Endothelial cell of umbilical vein (primary cell): ENCODE measurements around the gene SCD. TPM values are rescaled to one million over a fixed set of nuclear protein-coding genes. Genes with fewer than 3 reads are reported as not detected.

Source experiments
- BruUV-seq: library from RNA; stranded (reverse); fragments of 400-500 nt; replicated peaks from 2 replicates; lab custom pipeline; 2021; lab: Mats Ljungman, UMichigan
- CTCF ChIA-PET: fragments of 300-600, 350-600 bp; sonication (Branson Sonifier 250); formaldehyde crosslinking; loops from one replicate; lab custom pipeline; 2021; ENCODE audit warnings: antibody characterized with exemption, inconsistent platforms; lab: Charles Lee
- POLR2A ChIA-PET: fragments of 300-600, 350-600 bp; sonication (Branson Sonifier 250); formaldehyde crosslinking; loops from one replicate; lab custom pipeline; 2021; ENCODE audit warnings: antibody characterized with exemption, inconsistent platforms; lab: Charles Lee
- DNase-seq: peaks from one replicate; pipeline ENCODE4 v3.0.0-alpha.2; 2011; ENCODE audit warnings: low read depth, low spot score
- FAIRE-seq: peaks from 2 replicates; lab custom pipeline; 2011; peaks lifted over from hg19 to GRCh38; lab: Jason Lieb, UNC
- H2AFZ ChIP-seq: 2 replicates; pipeline ENCODE4 v1.6.0; 2012; ENCODE audit warnings: low read depth, low read length, control low read depth, inconsistent platforms
- H3K27ac ChIP-seq: 2 replicates; pipeline ENCODE4 v1.5.1; 2011; ENCODE audit warnings: low read depth, mild to moderate bottlenecking, control low read depth, low read length, moderate library complexity; ENCODE audit not compliant: insufficient read depth
- H3K27me3 ChIP-seq, 2 experiments: 2 replicates each; pipeline versions ENCODE4 v1.6.0 to v1.6.1; 2011; ENCODE audit warnings: low read length in 2 of 2, mixed read lengths in 1 of 2; ENCODE audit not compliant: control insufficient read depth in 2 of 2, insufficient read depth in 2 of 2
- H3K36me3 ChIP-seq, 2 experiments: 2 replicates in 1 of 2; 3 replicates in 1 of 2; pipeline ENCODE4 v1.5.1; 2011; ENCODE audit warnings: low read length in 2 of 2, mild to moderate bottlenecking in 1 of 2, moderate library complexity in 1 of 2; ENCODE audit not compliant: control insufficient read depth in 2 of 2, insufficient read depth in 2 of 2; ENCODE audit errors: extremely low read depth in 1 of 2
- H3K4me1 ChIP-seq: 3 replicates; pipeline ENCODE4 v1.5.1; 2011; ENCODE audit warnings: mild to moderate bottlenecking, low read length; ENCODE audit not compliant: control insufficient read depth, insufficient read depth; ENCODE audit errors: extremely low read depth
- H3K4me2 ChIP-seq: 2 replicates; pipeline ENCODE4 v1.6.1; 2011; ENCODE audit warnings: low read length, control low read depth, mixed read lengths; ENCODE audit not compliant: insufficient read depth
- H3K4me3 ChIP-seq, 3 experiments: fragments of 200-600 bp in 1 of 3; sonication (generic), shearing (Covaris generic) in 1 of 3; replicated peaks in 1 of 3; 2 replicates each; pipeline ENCODE4 v1.5.1; 2011 to 2016; ENCODE audit warnings: control low read depth in 3 of 3, low read length in 3 of 3, mild to moderate bottlenecking in 2 of 3, inconsistent platforms in 1 of 3, low read depth in 1 of 3, moderate library complexity in 1 of 3; ENCODE audit not compliant: insufficient read depth in 1 of 3
- H3K79me2 ChIP-seq: 2 replicates; pipeline ENCODE4 v1.6.0; 2012; ENCODE audit warnings: low read length, inconsistent platforms; ENCODE audit not compliant: control insufficient read depth, insufficient read depth
- H3K9ac ChIP-seq: replicated peaks from 2 replicates; pipeline ENCODE3; 2011; ENCODE audit warnings: low read length, control low read depth; ENCODE audit not compliant: insufficient read depth; ENCODE audit errors: extremely low read depth
- H3K9me1 ChIP-seq: replicated peaks from 3 replicates; pipeline ENCODE4 v1.6.0; 2011; ENCODE audit warnings: mild to moderate bottlenecking, low read length; ENCODE audit not compliant: control insufficient read depth, insufficient read depth; ENCODE audit errors: extremely low read depth
- H3K9me3 ChIP-seq: replicated peaks from 2 replicates; pipeline ENCODE4 v1.5.1; 2012; ENCODE audit warnings: low read length, inconsistent platforms; ENCODE audit not compliant: control insufficient read depth, insufficient read depth
- H4K20me1 ChIP-seq: replicated peaks from 2 replicates; pipeline ENCODE3; 2011; ENCODE audit warnings: mild to moderate bottlenecking, low read length; ENCODE audit not compliant: control insufficient read depth, insufficient read depth; ENCODE audit errors: extremely low read depth
- EZH2 ChIP-seq: IDR thresholded peaks from 2 replicates; pipeline ENCODE4 v1.6.1; 2012; ENCODE audit warnings: borderline replicate concordance, low read depth, mild to moderate bottlenecking, moderate library complexity, low read length, inconsistent platforms; ENCODE audit not compliant: severe bottlenecking
- FOS ChIP-seq: IDR thresholded peaks from 2 replicates; pipeline ENCODE4 v1.6.1; 2011; ENCODE audit warnings: mild to moderate bottlenecking, low read length, moderate library complexity, borderline replicate concordance; ENCODE audit not compliant: insufficient read depth
- GATA2 ChIP-seq: IDR thresholded peaks from 2 replicates; pipeline ENCODE4 v1.7.0; 2011; ENCODE audit warnings: low read depth, mild to moderate bottlenecking, moderate library complexity, mixed read lengths, low read length; ENCODE audit not compliant: insufficient read length, insufficient read depth
- JUN ChIP-seq: IDR thresholded peaks from 2 replicates; pipeline ENCODE4 v1.6.1; 2011; ENCODE audit warnings: borderline replicate concordance, low read depth; ENCODE audit not compliant: insufficient read length, insufficient read depth
- MAX ChIP-seq: IDR thresholded peaks from 2 replicates; pipeline ENCODE4 v1.6.1; 2011; ENCODE audit not compliant: insufficient read depth, insufficient read length
- MYC ChIP-seq: IDR thresholded peaks from one replicate; pipeline ENCODE4 v1.6.1; 2011; ENCODE audit warnings: mild to moderate bottlenecking, low read depth, low read length
- POLR2A ChIP-seq: IDR thresholded peaks from 2 replicates; pipeline ENCODE4 v1.6.1; 2012; ENCODE audit warnings: low read depth, mild to moderate bottlenecking, control low read depth, low read length
- POLR2AphosphoS5 ChIP-seq: IDR thresholded peaks from 2 replicates; pipeline ENCODE4 v1.6.1; 2012; ENCODE audit warnings: low read depth, mild to moderate bottlenecking, control low read depth, low read length, moderate library complexity; ENCODE audit not compliant: insufficient read depth
- dilution Hi-C: fragments of 300-500 bp; cut with MboI; formaldehyde crosslinking; loops from one replicate; pipeline ENCODE4 v1.15.0; 2019; ENCODE audit warnings: low sequenced_read_pairs; ENCODE audit not compliant: extremely low pct_ligation_motif_present
- intact Hi-C: fragments of 100-400 bp; cut with micrococcal nuclease; formaldehyde crosslinking; loops from one replicate; pipeline ENCODE4 v1.10.0; 2022
- polyA plus RNA-seq, 4 experiments: library from polyadenylated mRNA; depleted of rRNA in 3 of 4; stranded (reverse) in 3 of 4; unstranded in 1 of 4; fragments of >200 nt; gene quantifications; 2 replicates each; pipeline versions ENCODE4 v1.2.1 to v1.2.3, GENCODE V29; 2011 to 2012; ENCODE audit warnings: missing spikeins in 1 of 4
- total RNA-seq: library from RNA; stranded (reverse); gene quantifications from 2 replicates; pipeline ENCODE4 v1.2.3, GENCODE V29; 2021
- TF ChIP-seq, protein P1 (sequence below), 2 donors: IDR thresholded peaks; 1 replicate in 1 of 2; 2 replicates in 1 of 2; pipeline ENCODE4 v1.5.1; 2011; ENCODE audit warnings: low read length in 2 of 2, mild to moderate bottlenecking in 2 of 2, moderate library complexity in 2 of 2, control low read depth in 1 of 2, inconsistent platforms in 1 of 2, low read depth in 1 of 2; ENCODE audit not compliant: insufficient read depth in 1 of 2; ENCODE audit errors: extremely low read depth in 1 of 2

Gene SCD
- total and polyA plus RNA-seq, 2 donors (not counting 3 experiments of a cell fraction or from before 2014, with no cell fraction given): 258 to 426 TPM

DNA sequence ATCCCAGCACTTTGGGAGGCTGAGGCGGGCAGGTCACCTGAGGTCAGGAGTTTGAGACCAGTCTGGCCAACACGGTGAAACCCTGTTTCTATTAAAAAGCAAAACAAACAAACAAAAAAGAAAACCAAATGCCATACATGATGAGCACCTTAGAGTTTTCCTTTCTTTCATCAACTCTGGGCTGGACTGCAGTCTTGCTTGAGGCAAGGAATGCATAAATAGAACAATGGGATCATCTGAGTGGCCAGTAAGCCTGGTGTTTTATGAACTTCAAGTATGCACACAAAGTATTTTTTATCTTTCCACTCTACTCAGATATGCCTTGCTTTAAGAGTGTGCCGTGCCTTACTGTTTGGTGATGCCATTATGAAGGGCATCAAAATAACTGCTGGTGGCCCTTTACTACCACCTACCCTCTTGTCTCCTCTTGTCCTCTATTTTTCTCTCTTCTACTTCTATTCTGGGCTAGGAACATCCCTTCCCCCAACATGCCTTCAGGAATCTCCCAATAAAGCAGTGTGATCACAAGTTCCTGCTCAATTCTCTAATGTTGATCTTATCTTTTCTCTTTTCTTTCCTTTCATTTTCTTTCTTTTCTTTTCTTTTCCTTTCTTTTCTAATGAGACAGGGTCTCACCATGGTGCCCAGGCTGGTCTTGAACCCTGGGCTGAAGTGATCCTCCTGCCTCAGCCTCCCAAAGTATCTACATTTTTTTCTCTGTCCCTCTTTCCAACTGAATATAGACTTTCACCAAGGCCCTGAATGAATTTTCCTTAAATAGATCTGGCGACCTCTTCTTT lies 10.2 kb downstream of the SCD start:
- Histone ChIP-seq H4K20me1 (peaks cover 2% of the 10 kb centered on the region), H3K36me3 (peaks cover 27 to 41% of the 10 kb centered on the region in 2 experiments), H3K9me1 (no peaks in the 10 kb centered on the region), H2AFZ (no peak overlapping the region), H3K9me3 (no peaks in the 10 kb centered on the region), H3K9ac (no peak overlapping the region), H3K4me2 (peak overlapping the region; percentile 10), H3K27ac (no peak overlapping the region), H3K4me1 (peaks cover 41% of the 10 kb centered on the region), H3K4me3 (no peak overlapping the region), H3K27me3 (no peaks in the 10 kb centered on the region), H3K79me2 (peaks cover 56% of the 10 kb centered on the region)
- BruUV-seq: no TSS peak
- intact Hi-C loops: no loop called here
- ChIA-PET POLR2A (no interaction called here), CTCF (no interaction called here)
- DNase-seq: no peak
- dilution Hi-C loops: no loop called here
- FAIRE-seq: peak; percentile 55
- no peak for TF ChIP-seq MYC
- no peak for TF ChIP-seq MAX
- TF ChIP-seq EZH2: no peak
- no peak for TF ChIP-seq FOS
- TF ChIP-seq POLR2A: no peak
- TF ChIP-seq GATA2: no peak
- TF ChIP-seq POLR2AphosphoS5: no peak
- TF ChIP-seq, protein P1, sequence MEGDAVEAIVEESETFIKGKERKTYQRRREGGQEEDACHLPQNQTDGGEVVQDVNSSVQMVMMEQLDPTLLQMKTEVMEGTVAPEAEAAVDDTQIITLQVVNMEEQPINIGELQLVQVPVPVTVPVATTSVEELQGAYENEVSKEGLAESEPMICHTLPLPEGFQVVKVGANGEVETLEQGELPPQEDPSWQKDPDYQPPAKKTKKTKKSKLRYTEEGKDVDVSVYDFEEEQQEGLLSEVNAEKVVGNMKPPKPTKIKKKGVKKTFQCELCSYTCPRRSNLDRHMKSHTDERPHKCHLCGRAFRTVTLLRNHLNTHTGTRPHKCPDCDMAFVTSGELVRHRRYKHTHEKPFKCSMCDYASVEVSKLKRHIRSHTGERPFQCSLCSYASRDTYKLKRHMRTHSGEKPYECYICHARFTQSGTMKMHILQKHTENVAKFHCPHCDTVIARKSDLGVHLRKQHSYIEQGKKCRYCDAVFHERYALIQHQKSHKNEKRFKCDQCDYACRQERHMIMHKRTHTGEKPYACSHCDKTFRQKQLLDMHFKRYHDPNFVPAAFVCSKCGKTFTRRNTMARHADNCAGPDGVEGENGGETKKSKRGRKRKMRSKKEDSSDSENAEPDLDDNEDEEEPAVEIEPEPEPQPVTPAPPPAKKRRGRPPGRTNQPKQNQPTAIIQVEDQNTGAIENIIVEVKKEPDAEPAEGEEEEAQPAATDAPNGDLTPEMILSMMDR (IDR thresholded peaks at IDR 0.05; ENCODE audit: extremely low read depth in 1 of 2, insufficient read depth in 1 of 2, low read depth in 1 of 2, low read length in 2 of 2): no peak
- TF ChIP-seq JUN: no peak
